HepG2 (cell line): ENCODE measurements around the gene ZNF556. TPM values are rescaled to one million over a fixed set of nuclear protein-coding genes. Genes with fewer than 3 reads are reported as not detected.
"Not testable (repeated sequence)": the region's sequence is repeated elsewhere in the genome, so short reads cannot be mapped to it uniquely, and the experiment has no call there.

ENCODE experiments used
- ATAC-seq: fragments of 200-7000 bp; cut with Tn5 transposase; 3 replicates; pipeline ENCODE4 v1.9.1; 2020; ENCODE audit warnings: mild to moderate bottlenecking, moderate library complexity
- BruUV-seq: library from RNA; stranded (reverse); fragments of 400-500 nt; replicated peaks from 2 replicates; lab custom pipeline; 2021; lab: Mats Ljungman, UMichigan
- CTCF ChIA-PET: fragments of 300-600 bp; formaldehyde crosslinking; extraction: SDS; loops from one replicate; lab custom pipeline; 2021; ENCODE audit warnings: low total read pairs, inconsistent platforms, low intra/inter-chr PET ratio; lab: Yijun Ruan, JAX
- POLR2A ChIA-PET: fragments of 350-600 bp; sonication (Branson Sonifier 250); formaldehyde crosslinking; loops from one replicate; lab custom pipeline; 2020; ENCODE audit warnings: antibody characterized with exemption, inconsistent platforms; lab: Yijun Ruan, JAX
- DNase-seq: peaks from one replicate; pipeline ENCODE4 v3.0.0-alpha.2; 2015; ENCODE audit warnings: low spot score
- FAIRE-seq: peaks from 3 replicates; lab custom pipeline; 2011; peaks lifted over from hg19 to GRCh38; lab: Jason Lieb, UNC
- H2AFZ ChIP-seq: one replicate; pipeline ENCODE4 v1.6.1; 2011; ENCODE audit warnings: low read length, inconsistent platforms
- H3K27ac ChIP-seq: fragments of 300-600 bp; 3 replicates; pipeline ENCODE4 v1.8.0; 2011; ENCODE audit warnings: mixed run types, mild to moderate bottlenecking, mixed read lengths, low read length, inconsistent platforms; ENCODE audit not compliant: insufficient read depth; ENCODE audit errors: extremely low read length
- H3K27me3 ChIP-seq, 2 experiments: fragments of 200-600 bp in 1 of 2; 2 replicates in 1 of 2; 3 replicates in 1 of 2; pipeline versions ENCODE4 v1.6.0 to v1.8.0; 2011; ENCODE audit warnings: low read length in 2 of 2, mild to moderate bottlenecking in 2 of 2, moderate library complexity in 2 of 2, inconsistent platforms in 1 of 2; ENCODE audit not compliant: insufficient read depth in 2 of 2, control insufficient read depth in 1 of 2
- H3K36me3 ChIP-seq, 2 experiments: fragments of 200-600 bp in 1 of 2; replicated peaks in 1 of 2; 2 replicates in 1 of 2; 3 replicates in 1 of 2; pipeline versions ENCODE4 v1.5.1 to v1.8.0; 2011; ENCODE audit warnings: low read length in 2 of 2, inconsistent platforms in 1 of 2; ENCODE audit not compliant: insufficient read depth in 2 of 2, control insufficient read depth in 1 of 2
- H3K4me1 ChIP-seq: 2 replicates; pipeline ENCODE4 v1.5.1; 2012; ENCODE audit warnings: low read length, inconsistent platforms; ENCODE audit not compliant: insufficient read depth
- H3K4me2 ChIP-seq: 2 replicates; pipeline ENCODE4 v1.6.0; 2011; ENCODE audit warnings: low read depth, low read length, inconsistent platforms
- H3K4me3 ChIP-seq, 3 experiments: fragments of 200-600 bp in 1 of 3; sonication (generic), shearing (Covaris generic) in 1 of 3; replicated peaks in 1 of 3; 2 replicates each; pipeline ENCODE4 v1.5.1; 2011 to 2016; ENCODE audit warnings: low read length in 3 of 3, inconsistent platforms in 2 of 3, low read depth in 2 of 3, mild to moderate bottlenecking in 2 of 3, control low read depth in 1 of 3, mixed read lengths in 1 of 3; ENCODE audit not compliant: insufficient read depth in 1 of 3
- H3K79me2 ChIP-seq: one replicate; pipeline ENCODE4 v1.6.1; 2011; ENCODE audit warnings: low read length, inconsistent platforms; ENCODE audit not compliant: insufficient read depth
- H3K9ac ChIP-seq: 2 replicates; pipeline ENCODE4 v1.6.0; 2011; ENCODE audit warnings: mild to moderate bottlenecking, low read depth, low read length, inconsistent platforms; ENCODE audit not compliant: insufficient read depth
- H3K9me3 ChIP-seq: 2 replicates; pipeline ENCODE4 v1.5.1; 2012; ENCODE audit warnings: mild to moderate bottlenecking, low read length
- H4K20me1 ChIP-seq: 2 replicates; pipeline ENCODE4 v1.6.0; 2011; ENCODE audit warnings: inconsistent platforms, mild to moderate bottlenecking, low read length, moderate library complexity; ENCODE audit not compliant: insufficient read depth
- WGBS: methylation state at CpG from one replicate; pipeline ENCODE4 v1.1.6; 2017; ENCODE audit warnings: low lambda C conversion rate; 5-methylcytosine and 5-hydroxymethylcytosine counted together
- in situ Hi-C: cut with HindIII; loops from 2 replicates; pipeline ENCODE4 v1.10.0; 2017; ENCODE audit warnings: low pct_unique_long_range_greater_than_20kb; ENCODE audit not compliant: extremely low pct_ligation_motif_present
- intact Hi-C: fragments of 100-400 bp; cut with micrococcal nuclease; formaldehyde crosslinking; loops from one replicate; pipeline ENCODE4 v1.10.0; 2022; ENCODE audit not compliant: unreplicated experiment
- polyA plus RNA-seq, 8 experiments: library from polyadenylated mRNA; depleted of rRNA in 3 of 8; stranded (reverse) in 7 of 8; unstranded in 1 of 8; fragments of >200 nt; fragmentation: Illumina TruSeq in 4 of 8; extraction: Trizol in 4 of 8; gene quantifications; 2 replicates each; pipeline versions ENCODE4 v1.2.1 to v1.2.3, GENCODE V29; 2011 to 2016; ENCODE audit warnings: low read depth in 4 of 8, missing spikeins in 1 of 8, mixed read lengths in 1 of 8; ENCODE audit not compliant: insufficient read depth in 1 of 8
- total RNA-seq, 5 experiments: library from RNA; depleted of rRNA; stranded (reverse); fragments of >200 nt; fragmentation: Illumina TruSeq; extraction: Trizol; gene quantifications; 2 replicates each; pipeline ENCODE4 v1.2.3, GENCODE V29; 2016; ENCODE audit warnings: low read depth in 1 of 5
- TF ChIP-seq, protein P1 (sequence below): sonication (generic); formaldehyde crosslinking; IDR thresholded peaks from 2 replicates; pipeline ENCODE4 v1.5.0; 2020; ENCODE audit warnings: mild to moderate bottlenecking, missing genetic modification reagents
- TF ChIP-seq, protein P2 (sequence below): IDR thresholded peaks from 2 replicates; pipeline ENCODE4 v1.6.1; 2018; ENCODE audit warnings: missing genetic modification reagents
- TF ChIP-seq, protein P3 (sequence below): sonication (generic); formaldehyde crosslinking; IDR thresholded peaks from 2 replicates; pipeline ENCODE4 v1.4.0; 2020; ENCODE audit warnings: missing genetic modification reagents
- TF ChIP-seq, protein P4 (sequence below): sonication (generic); formaldehyde crosslinking; IDR thresholded peaks from 2 replicates; pipeline ENCODE4 v1.4.0; 2020; ENCODE audit warnings: missing genetic modification reagents

ZNF556 gene
- total and polyA plus RNA-seq, 2 of the 13 experiments (the other 11 are each of a cell fraction or from before 2014, with no cell fraction given): 4.2 to 28.6 TPM

DNA sequence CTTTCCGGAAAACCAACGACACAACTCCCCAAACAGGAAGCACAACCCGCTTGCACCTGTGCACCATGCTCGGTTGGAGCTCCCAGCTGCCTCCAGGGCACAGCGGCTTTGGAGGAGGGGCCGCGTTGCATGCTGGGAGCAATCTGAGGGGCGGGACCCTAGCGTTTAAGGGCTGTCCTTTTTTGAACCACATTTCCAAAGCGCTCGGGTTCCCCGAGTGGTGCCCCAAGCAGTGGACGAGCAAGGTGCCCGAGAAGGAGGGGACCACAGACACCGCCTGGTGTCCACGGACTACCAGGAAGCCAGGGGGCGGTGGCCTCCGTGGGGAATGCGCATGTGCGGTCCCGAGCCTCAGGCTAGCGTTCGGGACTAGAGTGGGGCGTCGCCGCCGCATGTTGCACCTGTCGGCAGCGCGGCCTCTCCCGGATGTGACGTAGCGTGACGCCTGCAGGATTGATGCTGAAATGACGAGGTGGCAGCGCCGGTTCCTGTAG, 21.6 kb downstream of the ZNF556 start:
- H3K36me3 ChIP-seq: no peaks in the 10 kb centered on the region
- BruUV-seq: no TSS peak
- FAIRE-seq (no peak), DNase-seq (no peak), ATAC-seq (no peak)
- H4K20me1 ChIP-seq: no peaks in the 10 kb centered on the region
- H3K79me2 ChIP-seq: no peaks in the 10 kb centered on the region
- in situ Hi-C loops (loop anchor here (10.0 kb wide), 1 partner anchor 234 kb away; no protein-coding TSS in a partner anchor), intact Hi-C loops (no loop called here)
- H3K4me3 ChIP-seq: no peak overlapping the region
- peaks cover 17% of the 10 kb centered on the region for H3K4me1 ChIP-seq
- H3K27me3 ChIP-seq: no peaks in the 10 kb centered on the region
- no peak overlapping the region for H3K27ac ChIP-seq
- no peak overlapping the region for H3K9ac ChIP-seq
- WGBS: 93% methylated on average over 32 of the region's 37 CpGs
- H3K4me2 ChIP-seq: no peak overlapping the region
- no peak overlapping the region for H2AFZ ChIP-seq
- CTCF ChIA-PET: interaction anchor here (1.6 kb wide), 1 partner anchor 62 kb away, joined by 7 read pairs; no protein-coding TSS in a partner anchor
- POLR2A ChIA-PET: interaction anchor here (1.5 to 3.0 kb wide), 3 partner anchors 12 to 62 kb away, joined by 10 to 20 read pairs (median 10); partner anchors contain the start of gene ZNF57
- TF ChIP-seq, protein P1, sequence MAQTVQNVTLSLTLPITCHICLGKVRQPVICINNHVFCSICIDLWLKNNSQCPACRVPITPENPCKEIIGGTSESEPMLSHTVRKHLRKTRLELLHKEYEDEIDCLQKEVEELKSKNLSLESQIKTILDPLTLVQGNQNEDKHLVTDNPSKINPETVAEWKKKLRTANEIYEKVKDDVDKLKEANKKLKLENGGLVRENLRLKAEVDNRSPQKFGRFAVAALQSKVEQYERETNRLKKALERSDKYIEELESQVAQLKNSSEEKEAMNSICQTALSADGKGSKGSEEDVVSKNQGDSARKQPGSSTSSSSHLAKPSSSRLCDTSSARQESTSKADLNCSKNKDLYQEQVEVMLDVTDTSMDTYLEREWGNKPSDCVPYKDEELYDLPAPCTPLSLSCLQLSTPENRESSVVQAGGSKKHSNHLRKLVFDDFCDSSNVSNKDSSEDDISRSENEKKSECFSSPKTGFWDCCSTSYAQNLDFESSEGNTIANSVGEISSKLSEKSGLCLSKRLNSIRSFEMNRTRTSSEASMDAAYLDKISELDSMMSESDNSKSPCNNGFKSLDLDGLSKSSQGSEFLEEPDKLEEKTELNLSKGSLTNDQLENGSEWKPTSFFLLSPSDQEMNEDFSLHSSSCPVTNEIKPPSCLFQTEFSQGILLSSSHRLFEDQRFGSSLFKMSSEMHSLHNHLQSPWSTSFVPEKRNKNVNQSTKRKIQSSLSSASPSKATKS (CRISPR knock-in tag): no peak
- TF ChIP-seq, protein P2, sequence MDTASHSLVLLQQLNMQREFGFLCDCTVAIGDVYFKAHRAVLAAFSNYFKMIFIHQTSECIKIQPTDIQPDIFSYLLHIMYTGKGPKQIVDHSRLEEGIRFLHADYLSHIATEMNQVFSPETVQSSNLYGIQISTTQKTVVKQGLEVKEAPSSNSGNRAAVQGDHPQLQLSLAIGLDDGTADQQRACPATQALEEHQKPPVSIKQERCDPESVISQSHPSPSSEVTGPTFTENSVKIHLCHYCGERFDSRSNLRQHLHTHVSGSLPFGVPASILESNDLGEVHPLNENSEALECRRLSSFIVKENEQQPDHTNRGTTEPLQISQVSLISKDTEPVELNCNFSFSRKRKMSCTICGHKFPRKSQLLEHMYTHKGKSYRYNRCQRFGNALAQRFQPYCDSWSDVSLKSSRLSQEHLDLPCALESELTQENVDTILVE: no peak
- TF ChIP-seq, protein P3, sequence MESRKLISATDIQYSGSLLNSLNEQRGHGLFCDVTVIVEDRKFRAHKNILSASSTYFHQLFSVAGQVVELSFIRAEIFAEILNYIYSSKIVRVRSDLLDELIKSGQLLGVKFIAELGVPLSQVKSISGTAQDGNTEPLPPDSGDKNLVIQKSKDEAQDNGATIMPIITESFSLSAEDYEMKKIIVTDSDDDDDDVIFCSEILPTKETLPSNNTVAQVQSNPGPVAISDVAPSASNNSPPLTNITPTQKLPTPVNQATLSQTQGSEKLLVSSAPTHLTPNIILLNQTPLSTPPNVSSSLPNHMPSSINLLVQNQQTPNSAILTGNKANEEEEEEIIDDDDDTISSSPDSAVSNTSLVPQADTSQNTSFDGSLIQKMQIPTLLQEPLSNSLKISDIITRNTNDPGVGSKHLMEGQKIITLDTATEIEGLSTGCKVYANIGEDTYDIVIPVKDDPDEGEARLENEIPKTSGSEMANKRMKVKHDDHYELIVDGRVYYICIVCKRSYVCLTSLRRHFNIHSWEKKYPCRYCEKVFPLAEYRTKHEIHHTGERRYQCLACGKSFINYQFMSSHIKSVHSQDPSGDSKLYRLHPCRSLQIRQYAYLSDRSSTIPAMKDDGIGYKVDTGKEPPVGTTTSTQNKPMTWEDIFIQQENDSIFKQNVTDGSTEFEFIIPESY (CRISPR knock-in tag): peak; percentile 82
- TF ChIP-seq, protein P4, sequence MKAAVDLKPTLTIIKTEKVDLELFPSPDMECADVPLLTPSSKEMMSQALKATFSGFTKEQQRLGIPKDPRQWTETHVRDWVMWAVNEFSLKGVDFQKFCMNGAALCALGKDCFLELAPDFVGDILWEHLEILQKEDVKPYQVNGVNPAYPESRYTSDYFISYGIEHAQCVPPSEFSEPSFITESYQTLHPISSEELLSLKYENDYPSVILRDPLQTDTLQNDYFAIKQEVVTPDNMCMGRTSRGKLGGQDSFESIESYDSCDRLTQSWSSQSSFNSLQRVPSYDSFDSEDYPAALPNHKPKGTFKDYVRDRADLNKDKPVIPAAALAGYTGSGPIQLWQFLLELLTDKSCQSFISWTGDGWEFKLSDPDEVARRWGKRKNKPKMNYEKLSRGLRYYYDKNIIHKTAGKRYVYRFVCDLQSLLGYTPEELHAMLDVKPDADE (CRISPR knock-in tag): no peak
- no peaks in the 10 kb centered on the region for H3K9me3 ChIP-seq

DNA sequence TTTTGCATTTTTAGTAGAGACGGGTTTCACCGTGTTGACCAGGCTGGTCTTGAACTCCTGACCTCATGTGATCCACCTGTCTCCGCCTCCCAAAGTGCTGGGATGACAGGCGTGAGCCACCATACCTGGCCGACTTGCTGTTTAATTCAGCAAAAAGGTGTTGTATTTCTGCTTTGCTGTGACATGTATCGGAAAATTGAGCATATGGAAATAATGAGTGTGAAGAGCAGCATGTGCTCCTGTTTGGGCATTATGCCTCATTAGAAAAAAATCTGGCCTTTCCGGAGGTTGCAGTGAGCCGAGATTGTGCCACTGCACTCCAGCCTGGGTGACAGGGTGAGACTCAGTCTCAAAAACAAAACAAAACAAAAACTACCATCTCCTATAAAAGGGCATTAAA, 23.4 kb downstream of the ZNF556 start:
- H4K20me1 ChIP-seq, H3K27me3 ChIP-seq, ATAC-seq, POLR2A ChIA-PET, intact Hi-C loops, H3K4me3 ChIP-seq, DNase-seq, FAIRE-seq, H3K27ac ChIP-seq, H3K4me2 ChIP-seq, H3K9me3 ChIP-seq, CTCF ChIA-PET, in situ Hi-C loops, H3K9ac ChIP-seq, H3K36me3 ChIP-seq, H2AFZ ChIP-seq, BruUV-seq, H3K79me2 ChIP-seq: not testable (repeated sequence)
- 47% methylated on average over 8 of the region's 8 CpGs for WGBS
- peaks cover 32% of the 10 kb centered on the region for H3K4me1 ChIP-seq
